Measurements from ENCODE around the gene F9.
"Not testable (repeated sequence)": the region's sequence is repeated elsewhere in the genome, so short reads cannot be mapped to it uniquely, and the experiment has no call there.

F9 gene

DNA sequence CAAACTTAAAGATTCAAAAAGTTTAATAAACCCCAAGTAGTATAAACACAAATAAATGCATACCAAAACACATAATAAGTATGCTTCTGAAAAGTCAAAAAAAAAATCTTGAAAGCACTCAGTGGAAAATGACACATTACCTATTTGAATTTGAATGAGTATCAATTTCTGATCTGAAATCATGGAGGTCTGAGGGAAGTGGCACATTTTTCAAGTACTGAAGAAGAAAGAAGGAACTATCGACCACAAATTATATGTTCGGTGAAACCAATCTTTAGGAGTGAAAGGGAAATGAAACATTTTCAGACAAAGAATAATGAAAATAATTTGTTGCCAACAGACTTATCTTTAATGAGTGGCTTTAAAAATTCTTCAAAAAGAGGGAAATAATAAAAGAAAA, 12.1 kb upstream of the F9 start:
- Histone ChIP-seq H2AFZ (ENCODE audit: low read length) (no peak overlapping the region), H3F3A (ENCODE audit: insufficient read depth, low read length) (no peaks in the 10 kb centered on the region), H3K9me2 (replicated peaks; ENCODE audit: insufficient read depth, low read length) (no peaks in the 10 kb centered on the region), H3K79me2 (ENCODE audit: low read length) (no peaks in the 10 kb centered on the region), H3K4me1 (ENCODE audit: low read length) (no peaks in the 10 kb centered on the region), H3K9ac (ENCODE audit: low read length) (no peak overlapping the region), H3K27me3 (replicated peaks; ENCODE audit: insufficient read depth, low read length) (no peaks in the 10 kb centered on the region), H4K20me1 (ENCODE audit: insufficient read depth, low read length) (no peaks in the 10 kb centered on the region), H3K4me2 (ENCODE audit: low read depth, low read length) (no peak overlapping the region), H3K27ac (ENCODE audit: low read length) (no peak overlapping the region), H3K4me3 (ENCODE audit: low read length) (no peak overlapping the region), H3K36me3 (replicated peaks; ENCODE audit: insufficient read depth, low read length) (no peaks in the 10 kb centered on the region), H3K9me3 (replicated peaks; ENCODE audit: insufficient read depth, low read length) (no peaks in the 10 kb centered on the region)
- no peak for DNase-seq
- TF ChIP-seq EZH2phosphoT487 (IDR thresholded peaks at IDR 0.05; ENCODE audit: low read length) (no peak), EZH2 (optimal IDR thresholded peaks at IDR 0.05; ENCODE audit: low read depth, low read length) (no peak)
- TF ChIP-seq, protein P1, sequence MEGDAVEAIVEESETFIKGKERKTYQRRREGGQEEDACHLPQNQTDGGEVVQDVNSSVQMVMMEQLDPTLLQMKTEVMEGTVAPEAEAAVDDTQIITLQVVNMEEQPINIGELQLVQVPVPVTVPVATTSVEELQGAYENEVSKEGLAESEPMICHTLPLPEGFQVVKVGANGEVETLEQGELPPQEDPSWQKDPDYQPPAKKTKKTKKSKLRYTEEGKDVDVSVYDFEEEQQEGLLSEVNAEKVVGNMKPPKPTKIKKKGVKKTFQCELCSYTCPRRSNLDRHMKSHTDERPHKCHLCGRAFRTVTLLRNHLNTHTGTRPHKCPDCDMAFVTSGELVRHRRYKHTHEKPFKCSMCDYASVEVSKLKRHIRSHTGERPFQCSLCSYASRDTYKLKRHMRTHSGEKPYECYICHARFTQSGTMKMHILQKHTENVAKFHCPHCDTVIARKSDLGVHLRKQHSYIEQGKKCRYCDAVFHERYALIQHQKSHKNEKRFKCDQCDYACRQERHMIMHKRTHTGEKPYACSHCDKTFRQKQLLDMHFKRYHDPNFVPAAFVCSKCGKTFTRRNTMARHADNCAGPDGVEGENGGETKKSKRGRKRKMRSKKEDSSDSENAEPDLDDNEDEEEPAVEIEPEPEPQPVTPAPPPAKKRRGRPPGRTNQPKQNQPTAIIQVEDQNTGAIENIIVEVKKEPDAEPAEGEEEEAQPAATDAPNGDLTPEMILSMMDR (IDR thresholded peaks at IDR 0.05; ENCODE audit: low read length): no peak

DNA sequence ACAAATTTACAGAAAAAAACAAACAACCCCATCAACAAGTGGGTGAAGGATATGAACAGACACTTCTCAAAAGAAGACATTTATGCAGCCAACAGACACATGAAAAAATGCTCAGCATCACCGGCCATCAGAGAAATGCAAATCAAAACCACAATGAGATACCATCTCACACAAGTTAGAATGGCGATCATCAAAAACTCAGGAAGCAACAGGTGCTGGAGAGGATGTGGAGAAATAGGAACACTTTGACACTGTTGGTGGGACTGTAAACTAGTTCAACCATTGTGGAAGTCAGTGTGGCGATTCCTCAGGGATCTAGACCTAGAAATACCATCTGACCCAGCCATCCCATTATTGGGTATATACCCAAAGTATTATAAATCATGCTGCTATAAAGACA, 1.7 kb upstream of the F9 start:
- H3K27me3 ChIP-seq (replicated peaks; ENCODE audit: insufficient read depth, low read length); H3K9me2 ChIP-seq (replicated peaks; ENCODE audit: insufficient read depth, low read length); H3K36me3 ChIP-seq (replicated peaks; ENCODE audit: insufficient read depth, low read length); H3K9me3 ChIP-seq (replicated peaks; ENCODE audit: insufficient read depth, low read length); DNase-seq; H2AFZ ChIP-seq (ENCODE audit: low read length); H3K4me1 ChIP-seq (ENCODE audit: low read length); H3K9ac ChIP-seq (ENCODE audit: low read length); H3K4me2 ChIP-seq (ENCODE audit: low read depth, low read length); H3F3A ChIP-seq (ENCODE audit: insufficient read depth, low read length); H3K4me3 ChIP-seq (ENCODE audit: low read length); H3K27ac ChIP-seq (ENCODE audit: low read length); H4K20me1 ChIP-seq (ENCODE audit: insufficient read depth, low read length); H3K79me2 ChIP-seq (ENCODE audit: low read length): not testable (repeated sequence)

DNA sequence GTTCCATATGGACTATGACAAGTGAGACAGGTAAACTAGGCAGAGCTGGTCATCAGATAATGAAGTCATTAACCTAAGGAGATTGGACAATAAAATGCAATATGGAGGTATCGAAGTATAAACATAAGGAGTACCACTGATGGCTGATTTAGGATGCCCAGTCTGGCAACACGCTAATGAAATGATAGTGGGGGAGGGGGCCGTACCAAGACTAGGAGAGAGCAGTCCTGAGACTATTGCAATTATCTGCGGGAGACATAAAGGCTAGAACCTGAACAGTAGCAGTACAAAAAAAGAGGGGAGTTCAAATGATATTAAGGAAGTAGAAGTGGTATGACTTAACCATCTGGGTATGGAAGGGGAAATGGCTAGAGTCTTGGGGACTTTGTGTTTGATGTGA, 2.3 kb downstream of the F9 start:
- Histone ChIP-seq H3F3A (ENCODE audit: insufficient read depth, low read length) (no peaks in the 10 kb centered on the region), H3K36me3 (replicated peaks; ENCODE audit: insufficient read depth, low read length) (no peaks in the 10 kb centered on the region), H4K20me1 (ENCODE audit: insufficient read depth, low read length) (no peaks in the 10 kb centered on the region), H3K4me3 (ENCODE audit: low read length) (no peak overlapping the region), H3K79me2 (ENCODE audit: low read length) (no peaks in the 10 kb centered on the region), H2AFZ (ENCODE audit: low read length) (no peak overlapping the region), H3K9me2 (replicated peaks; ENCODE audit: insufficient read depth, low read length) (no peaks in the 10 kb centered on the region), H3K27ac (ENCODE audit: low read length) (no peak overlapping the region), H3K4me2 (ENCODE audit: low read depth, low read length) (no peak overlapping the region), H3K9me3 (replicated peaks; ENCODE audit: insufficient read depth, low read length) (no peaks in the 10 kb centered on the region), H3K9ac (ENCODE audit: low read length) (no peak overlapping the region), H3K27me3 (replicated peaks; ENCODE audit: insufficient read depth, low read length) (no peaks in the 10 kb centered on the region), H3K4me1 (ENCODE audit: low read length) (no peaks in the 10 kb centered on the region)
- DNase-seq: no peak
- TF ChIP-seq, protein P1 (IDR thresholded peaks at IDR 0.05; ENCODE audit: low read length): no peak
- TF ChIP-seq EZH2 (optimal IDR thresholded peaks at IDR 0.05; ENCODE audit: low read depth, low read length): no peak
- TF ChIP-seq EZH2phosphoT487 (IDR thresholded peaks at IDR 0.05; ENCODE audit: low read length): no peak

DNA sequence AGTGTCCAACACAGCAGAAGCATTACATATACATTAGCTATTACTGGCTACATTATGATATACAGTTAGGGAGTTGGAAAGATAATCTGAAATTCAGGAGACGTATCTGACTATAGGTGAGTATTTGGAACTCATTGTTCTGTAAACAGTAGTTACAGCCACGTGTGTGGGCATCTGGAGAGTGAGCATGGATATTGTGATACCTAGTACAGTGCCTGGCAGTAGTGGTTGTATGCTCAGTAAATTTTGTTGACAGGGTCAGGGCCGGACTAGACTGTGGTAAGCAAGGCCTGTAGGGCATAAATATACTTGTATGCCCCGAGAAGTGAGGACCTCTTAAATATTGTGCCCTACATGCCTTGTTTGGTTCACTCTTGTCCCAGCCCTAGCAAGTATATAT, 2.9 kb downstream of the F9 start:
- no peak for DNase-seq
- H3K9me3 ChIP-seq (replicated peaks; ENCODE audit: insufficient read depth, low read length): no peaks in the 10 kb centered on the region
- H4K20me1 ChIP-seq (ENCODE audit: insufficient read depth, low read length): no peaks in the 10 kb centered on the region
- H3K4me1 ChIP-seq (ENCODE audit: low read length): no peaks in the 10 kb centered on the region
- no peaks in the 10 kb centered on the region for H3K79me2 ChIP-seq (ENCODE audit: low read length)
- H3F3A ChIP-seq (ENCODE audit: insufficient read depth, low read length): no peaks in the 10 kb centered on the region
- no peaks in the 10 kb centered on the region for H3K36me3 ChIP-seq (replicated peaks; ENCODE audit: insufficient read depth, low read length)
- H3K27me3 ChIP-seq (replicated peaks; ENCODE audit: insufficient read depth, low read length): no peaks in the 10 kb centered on the region
- no peaks in the 10 kb centered on the region for H3K9me2 ChIP-seq (replicated peaks; ENCODE audit: insufficient read depth, low read length)
- no peak overlapping the region for H3K4me3 ChIP-seq (ENCODE audit: low read length)
- H3K9ac ChIP-seq (ENCODE audit: low read length): no peak overlapping the region
- no peak overlapping the region for H3K4me2 ChIP-seq (ENCODE audit: low read depth, low read length)
- no peak for TF ChIP-seq EZH2 (optimal IDR thresholded peaks at IDR 0.05; ENCODE audit: low read depth, low read length)
- no peak overlapping the region for H2AFZ ChIP-seq (ENCODE audit: low read length)
- no peak overlapping the region for H3K27ac ChIP-seq (ENCODE audit: low read length)

Measured in MM.1S (cell line).